Liver (tissue), 9 donors: ENCODE data around the gene CSMD2. TPM values are rescaled to one million over a fixed set of nuclear protein-coding genes. Genes with fewer than 3 reads are reported as not detected.
A peak's percentile ranks its signal among the peaks of the same experiment; 100 is the strongest.

Experiments
- DNase-seq: peaks from one replicate; pipeline ENCODE4 v3.0.0-alpha.2; 2017; ENCODE audit warnings: low spot score
- H3K27ac ChIP-seq, 2 donors: one replicate each; pipeline ENCODE4 v1.7.0; 2013; ENCODE audit warnings: inconsistent platforms in 2 of 2, low read length in 2 of 2, control low read depth in 1 of 2, low read depth in 1 of 2, mild to moderate bottlenecking in 1 of 2
- H3K27me3 ChIP-seq, 4 donors: one replicate each; pipeline versions ENCODE4 v1.6.1 to v1.7.0; 2013; ENCODE audit warnings: low read length in 3 of 4, inconsistent platforms in 1 of 4, mild to moderate bottlenecking in 1 of 4, moderate library complexity in 1 of 4; ENCODE audit not compliant: control insufficient read depth in 4 of 4, insufficient read depth in 4 of 4
- H3K36me3 ChIP-seq, 4 donors: one replicate each; pipeline versions ENCODE4 v1.6.1 to v1.7.0; 2013; ENCODE audit warnings: low read length in 3 of 4, mild to moderate bottlenecking in 3 of 4, low read depth in 1 of 4, moderate library complexity in 1 of 4; ENCODE audit not compliant: control insufficient read depth in 4 of 4, insufficient read depth in 3 of 4
- H3K4me1 ChIP-seq, 4 donors: one replicate each; pipeline versions ENCODE4 v1.6.1 to v1.7.0; 2013; ENCODE audit warnings: low read length in 3 of 4, mild to moderate bottlenecking in 3 of 4, moderate library complexity in 1 of 4; ENCODE audit not compliant: control insufficient read depth in 4 of 4, insufficient read depth in 4 of 4
- H3K4me3 ChIP-seq, 3 donors: one replicate each; pipeline versions ENCODE4 v1.6.1 to v1.7.0; 2013; ENCODE audit warnings: low read length in 3 of 3, control low read depth in 1 of 3, low read depth in 1 of 3, mild to moderate bottlenecking in 1 of 3
- H3K9ac ChIP-seq, 2 donors: one replicate each; pipeline ENCODE4 v1.7.0; 2013; ENCODE audit warnings: low read length in 2 of 2, mild to moderate bottlenecking in 2 of 2, moderate library complexity in 2 of 2, control low read depth in 1 of 2, low read depth in 1 of 2
- H3K9me3 ChIP-seq, 4 donors: one replicate each; pipeline versions ENCODE4 v1.6.1 to v1.7.0; 2013; ENCODE audit warnings: low read length in 3 of 4; ENCODE audit not compliant: control insufficient read depth in 4 of 4
- CTCF ChIP-seq: fragments of 150-350 bp; IDR thresholded peaks from 2 replicates; pipeline ENCODE4 v1.5.1; 2017; ENCODE audit warnings: improper control_type of control experiment, low read depth, low read length; ENCODE audit not compliant: missing input control
- EGR1 ChIP-seq, 2 donors: IDR thresholded peaks; 2 replicates each; pipeline ENCODE4 v1.6.1; 2016 to 2018; ENCODE audit warnings: antibody characterized with exemption in 2 of 2, low read depth in 2 of 2
- FOXA1 ChIP-seq: IDR thresholded peaks from 2 replicates; pipeline ENCODE4 v1.6.1; 2016; ENCODE audit warnings: antibody characterized with exemption
- FOXA2 ChIP-seq: IDR thresholded peaks from 2 replicates; pipeline ENCODE4 v1.6.1; 2016; ENCODE audit warnings: antibody characterized with exemption
- HNF4A ChIP-seq, 2 donors: conservative IDR thresholded peaks; 2 replicates each; pipeline ENCODE4 v1.6.1; 2016; ENCODE audit warnings: antibody characterized with exemption in 2 of 2, mild to moderate bottlenecking in 2 of 2
- HNF4G ChIP-seq: IDR thresholded peaks from 2 replicates; pipeline ENCODE4 v1.6.1; 2016; ENCODE audit warnings: antibody characterized with exemption
- JUND ChIP-seq, 2 donors: IDR thresholded peaks; 2 replicates each; pipeline ENCODE4 v1.6.1; 2016; ENCODE audit warnings: antibody characterized with exemption in 2 of 2
- MAX ChIP-seq: IDR thresholded peaks from 2 replicates; pipeline ENCODE4 v1.6.1; 2016; ENCODE audit warnings: antibody characterized with exemption
- NR2F2 ChIP-seq: IDR thresholded peaks from 2 replicates; pipeline ENCODE4 v1.6.1; 2016; ENCODE audit warnings: antibody characterized with exemption
- RAD21 ChIP-seq, 2 donors: IDR thresholded peaks; 2 replicates each; pipeline ENCODE4 v1.6.1; 2016; ENCODE audit warnings: antibody characterized with exemption in 2 of 2, mild to moderate bottlenecking in 2 of 2
- REST ChIP-seq: IDR thresholded peaks from 2 replicates; pipeline ENCODE4 v1.6.1; 2016; ENCODE audit warnings: antibody characterized with exemption, mild to moderate bottlenecking
- RXRA ChIP-seq, 2 donors: IDR thresholded peaks; 2 replicates each; pipeline ENCODE4 v1.6.1; 2017 to 2018; ENCODE audit warnings: antibody characterized with exemption in 2 of 2, mild to moderate bottlenecking in 1 of 2
- SP1 ChIP-seq: IDR thresholded peaks from 2 replicates; pipeline ENCODE4 v1.6.1; 2018; ENCODE audit warnings: antibody characterized with exemption, mild to moderate bottlenecking
- TAF1 ChIP-seq: conservative IDR thresholded peaks from 2 replicates; pipeline ENCODE4 v1.6.1; 2016; ENCODE audit warnings: antibody characterized with exemption, mild to moderate bottlenecking
- YY1 ChIP-seq: IDR thresholded peaks from 2 replicates; pipeline ENCODE4 v1.6.1; 2016; ENCODE audit warnings: antibody characterized with exemption, mild to moderate bottlenecking
- WGBS: extraction: QIAGEN DNeasy Blood & Tissue Kit; methylation state at CpG from one replicate; pipeline ENCODE4 v1.1.7; 2013; 5-methylcytosine and 5-hydroxymethylcytosine counted together
- polyA plus RNA-seq, 2 donors: library from polyadenylated mRNA; stranded (reverse) in 1 of 2; unstranded in 1 of 2; fragments of 200-250 nt in 1 of 2; fragments of >200 nt in 1 of 2; fragmentation: Nextera tagmentation in 1 of 2; extraction: Ambion mirVana in 1 of 2; gene quantifications; one replicate each; pipeline versions ENCODE4 v1.2.1 to v1.2.3, GENCODE V29; 2013 to 2015
- total RNA-seq, 2 donors: library from RNA; depleted of rRNA; stranded (reverse); fragments of >200 nt; gene quantifications; one replicate each; pipeline ENCODE4 v1.2.3, GENCODE V29; 2014
- donor health status: healthy.
- donor health status: healthy.
- donor health status: healthy.
- donor health status: healthy.
- donor health status: healthy.

The CSMD2 gene
- total and polyA plus RNA-seq, 4 donors: 0.08 to 0.09 TPM; not detected in 2

- H3K27me3 ChIP-seq: no peaks in the 10 kb centered on the region
- no peaks in the 10 kb centered on the region for H3K4me1 ChIP-seq
- no peaks in the 10 kb centered on the region for H3K9me3 ChIP-seq
- no peak overlapping the region for H3K4me3 ChIP-seq
- H3K27ac ChIP-seq: peak overlapping the region in 1 of 2 donors; percentile 49
- no peak for TF ChIP-seq FOXA1
- no peak for TF ChIP-seq RXRA (IDR thresholded peaks at IDR 0.05)
- TF ChIP-seq HNF4G: no peak
- TF ChIP-seq FOXA2: no peak
- TF ChIP-seq SP1: no peak
- no peak for TF ChIP-seq RAD21 (IDR thresholded peaks at IDR 0.05)
- TF ChIP-seq EGR1 (IDR thresholded peaks at IDR 0.05; ENCODE audit: low read depth in 2 of 2): no peak
- TF ChIP-seq TAF1: no peak
- TF ChIP-seq MAX: no peak
- no peak for TF ChIP-seq HNF4A (conservative IDR thresholded peaks at IDR 0.05)
- TF ChIP-seq NR2F2: no peak
- no peak for TF ChIP-seq REST
- 64% methylated on average over 3 of the region's 3 CpGs for WGBS
- no peak for DNase-seq
- no peak overlapping the region for H3K9ac ChIP-seq
- H3K36me3 ChIP-seq: no peaks in the 10 kb centered on the region
Observed at GRCh38 chr1:33893147-33893830, 271.7 kb downstream of the CSMD2 start.

- WGBS: 41% methylated on average over 5 of the region's 5 CpGs
- Histone ChIP-seq H3K27ac (no peak overlapping the region), H3K36me3 (no peaks in the 10 kb centered on the region), H3K9me3 (no peaks in the 10 kb centered on the region), H3K27me3 (no peaks in the 10 kb centered on the region), H3K4me3 (no peak overlapping the region), H3K9ac (no peak overlapping the region), H3K4me1 (no peaks in the 10 kb centered on the region)
- TF ChIP-seq RXRA (IDR thresholded peaks at IDR 0.05): no peak
- TF ChIP-seq FOXA2: no peak
- TF ChIP-seq SP1: no peak
- no peak for TF ChIP-seq RAD21 (IDR thresholded peaks at IDR 0.05)
- TF ChIP-seq TAF1: no peak
- TF ChIP-seq EGR1 (IDR thresholded peaks at IDR 0.05; ENCODE audit: low read depth in 2 of 2): no peak
- no peak for TF ChIP-seq CTCF
- no peak for TF ChIP-seq MAX
- TF ChIP-seq YY1: no peak
- no peak for TF ChIP-seq REST
- TF ChIP-seq JUND (IDR thresholded peaks at IDR 0.05): no peak
- TF ChIP-seq FOXA1: no peak
- DNase-seq: no peak
Observed at GRCh38 chr1:33886496-33886895, 278.5 kb downstream of the CSMD2 start.
